Vagina (tissue), 2 donors: ENCODE results near the gene ITPR3.

Experiments
- POLR2A ChIP-seq, 2 donors: fragments of 450-650 bp; IDR thresholded peaks; one replicate each; pipeline ENCODE4 v1.6.1; 2017; ENCODE audit warnings: antibody characterized with exemption in 2 of 2, mild to moderate bottlenecking in 2 of 2, moderate library complexity in 2 of 2
- POLR2AphosphoS5 ChIP-seq, 2 donors: sonication (generic); formaldehyde crosslinking; IDR thresholded peaks; one replicate each; pipeline ENCODE4 v1.9.0; 2017; ENCODE audit warnings: antibody characterized with exemption in 2 of 2, mild to moderate bottlenecking in 2 of 2, low read depth in 1 of 2; ENCODE audit not compliant: insufficient read depth in 1 of 2

DNA sequence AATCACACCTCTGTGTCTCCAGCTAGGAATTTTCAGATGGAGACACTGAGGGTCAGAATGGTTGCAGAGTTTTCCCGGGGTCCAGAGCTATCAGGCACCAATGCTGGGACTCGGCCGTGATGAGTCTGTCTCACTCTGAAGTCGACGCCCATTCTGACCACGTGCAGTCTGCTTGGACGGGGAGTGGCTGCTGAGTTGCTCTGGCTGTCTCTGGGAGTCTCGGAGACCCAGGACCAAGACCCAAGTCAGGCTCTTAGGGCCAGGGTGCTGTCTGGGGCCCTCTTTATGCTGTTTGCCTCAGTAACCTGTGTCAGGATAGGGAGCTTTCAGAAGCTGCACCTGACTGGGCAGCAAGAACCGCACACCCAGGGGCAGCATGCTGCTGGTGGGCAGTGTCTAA is 121.0 kb downstream of the ITPR3 start:
- TF ChIP-seq POLR2A (IDR thresholded peaks at IDR 0.05) (no peak), POLR2AphosphoS5 (IDR thresholded peaks at IDR 0.05; ENCODE audit: insufficient read depth in 1 of 2, low read depth in 1 of 2) (no peak)
